HEK293 (cell line): ENCODE results near the gene RAB3GAP2.

ENCODE experiments used
- CTCF ChIA-PET: fragments of 350-600 bp; formaldehyde crosslinking; extraction: SDS; loops from one replicate; lab custom pipeline; 2021; ENCODE audit warnings: antibody characterized with exemption; lab: Yijun Ruan, JAX
- POLR2A ChIA-PET: fragments of 300-600 bp; formaldehyde crosslinking; extraction: SDS; loops from one replicate; lab custom pipeline; 2020; ENCODE audit warnings: antibody characterized with exemption, inconsistent platforms; lab: Yijun Ruan, JAX
- H3K27ac ChIP-seq: fragments of 200-500 bp; sonication (Bioruptor generic); 2 replicates; pipeline ENCODE4 v1.5.1; 2014; ENCODE audit warnings: low read depth, low read length, control low read depth, inconsistent platforms; ENCODE audit errors: extremely low read depth
- H3K36me3 ChIP-seq, 2 experiments: fragments of 200-500 bp in 1 of 2; sonication (Bioruptor generic) in 1 of 2; 1 replicate in 1 of 2; 2 replicates in 1 of 2; pipeline ENCODE4 v1.5.1; 2014 to 2017; ENCODE audit warnings: inconsistent platforms in 2 of 2, low read length in 2 of 2; ENCODE audit not compliant: control insufficient read depth in 2 of 2, insufficient read depth in 1 of 2
- H3K4me1 ChIP-seq: fragments of 200-500 bp; sonication (Bioruptor generic); 2 replicates; pipeline ENCODE4 v1.5.1; 2014; ENCODE audit warnings: mild to moderate bottlenecking, low read length, inconsistent platforms; ENCODE audit not compliant: control insufficient read depth, insufficient read depth
- H3K4me3 ChIP-seq: 2 replicates; pipeline ENCODE4 v1.5.1; 2011; ENCODE audit warnings: low read depth, mild to moderate bottlenecking, control low read depth, low read length, moderate library complexity
- H3K9me3 ChIP-seq: fragments of 200-500 bp; sonication (Bioruptor generic); 2 replicates; pipeline ENCODE4 v1.5.1; 2014; ENCODE audit warnings: low read depth, low read length, inconsistent platforms; ENCODE audit not compliant: control insufficient read depth, insufficient read depth
- EGR2 ChIP-seq: fragments of 450-650 bp; formaldehyde crosslinking; IDR thresholded peaks from 2 replicates; pipeline ENCODE4 v1.5.1; 2016; ENCODE audit warnings: low read depth, missing biosample characterization, missing genetic modification characterization
- GLI4 ChIP-seq: fragments of 450-650 bp; formaldehyde crosslinking; IDR thresholded peaks from 2 replicates; pipeline ENCODE4 v1.5.1; 2016; ENCODE audit warnings: missing biosample characterization, missing genetic modification characterization
- GLIS1 ChIP-seq: fragments of 450-650 bp; formaldehyde crosslinking; IDR thresholded peaks from 2 replicates; pipeline ENCODE4 v1.5.1; 2016; ENCODE audit warnings: missing biosample characterization, missing genetic modification characterization
- KLF17 ChIP-seq: fragments of 450-650 bp; formaldehyde crosslinking; IDR thresholded peaks from 2 replicates; pipeline ENCODE4 v1.5.1; 2016; ENCODE audit warnings: missing biosample characterization, missing genetic modification characterization
- TCF7L2 ChIP-seq: IDR thresholded peaks from 2 replicates; pipeline ENCODE4 v1.6.1; 2011; ENCODE audit warnings: low read depth, mild to moderate bottlenecking, inconsistent platforms, low read length, moderate library complexity, borderline replicate concordance
- ZBTB1 ChIP-seq: fragments of 450-650 bp; formaldehyde crosslinking; IDR thresholded peaks from 2 replicates; pipeline ENCODE4 v1.5.1; 2016; ENCODE audit warnings: missing biosample characterization, missing genetic modification characterization
- ZEB2 ChIP-seq: fragments of 450-650 bp; formaldehyde crosslinking; IDR thresholded peaks from 2 replicates; pipeline ENCODE4 v1.5.1; 2016; ENCODE audit warnings: missing biosample characterization, missing genetic modification characterization
- ZNF140 ChIP-seq: fragments of 450-650 bp; formaldehyde crosslinking; IDR thresholded peaks from 2 replicates; pipeline ENCODE4 v1.5.1; 2016; ENCODE audit warnings: missing biosample characterization, missing genetic modification characterization
- ZNF157 ChIP-seq: fragments of 450-650 bp; formaldehyde crosslinking; IDR thresholded peaks from 2 replicates; pipeline ENCODE4 v1.5.1; 2016; ENCODE audit warnings: missing biosample characterization, missing genetic modification characterization
- ZNF184 ChIP-seq: fragments of 450-650 bp; IDR thresholded peaks from 2 replicates; pipeline ENCODE4 v1.5.1; 2018; ENCODE audit warnings: missing biosample characterization, mild to moderate bottlenecking, missing genetic modification characterization
- ZNF221 ChIP-seq: fragments of 450-650 bp; formaldehyde crosslinking; IDR thresholded peaks from 2 replicates; pipeline ENCODE4 v1.5.1; 2017; ENCODE audit warnings: missing biosample characterization, missing genetic modification characterization, borderline replicate concordance
- ZNF26 ChIP-seq: fragments of 450-650 bp; formaldehyde crosslinking; IDR thresholded peaks from 2 replicates; pipeline ENCODE4 v1.5.1; 2016; ENCODE audit warnings: missing biosample characterization, missing genetic modification characterization
- ZNF433 ChIP-seq: fragments of 450-650 bp; formaldehyde crosslinking; IDR thresholded peaks from 2 replicates; pipeline ENCODE4 v1.5.1; 2016; ENCODE audit warnings: missing biosample characterization, missing genetic modification characterization, low read depth
- ZNF510 ChIP-seq: fragments of 450-650 bp; formaldehyde crosslinking; IDR thresholded peaks from 2 replicates; pipeline ENCODE4 v1.5.1; 2018; ENCODE audit warnings: mild to moderate bottlenecking, missing genetic modification characterization, missing biosample characterization; ENCODE audit not compliant: insufficient replicate concordance
- ZNF580 ChIP-seq: fragments of 450-650 bp; formaldehyde crosslinking; IDR thresholded peaks from 2 replicates; pipeline ENCODE4 v1.5.1; 2016; ENCODE audit warnings: missing biosample characterization, missing genetic modification characterization
- ZNF596 ChIP-seq: fragments of 450-650 bp; IDR thresholded peaks from 2 replicates; pipeline ENCODE4 v1.5.0; 2018; ENCODE audit warnings: missing biosample characterization, mild to moderate bottlenecking, missing genetic modification characterization, moderate library complexity
- ZNF654 ChIP-seq: fragments of 450-650 bp; formaldehyde crosslinking; IDR thresholded peaks from 2 replicates; pipeline ENCODE4 v1.5.1; 2016; ENCODE audit warnings: low read depth, missing biosample characterization, missing genetic modification characterization
- ZNF704 ChIP-seq: fragments of 450-650 bp; formaldehyde crosslinking; IDR thresholded peaks from 2 replicates; pipeline ENCODE4 v1.5.1; 2016; ENCODE audit warnings: missing biosample characterization, missing genetic modification characterization
- ZSCAN4 ChIP-seq: fragments of 450-650 bp; formaldehyde crosslinking; IDR thresholded peaks from 2 replicates; pipeline ENCODE4 v1.5.1; 2017; ENCODE audit warnings: missing biosample characterization, missing genetic modification characterization

The RAB3GAP2 gene

GRCh38 chr1:220195701-220196100 is 76.6 kb downstream of the RAB3GAP2 start:
- ChIA-PET CTCF (interaction anchor here (0.6 to 1.5 kb wide), 4 partner anchors 10 to 313 kb away, joined by 3 to 6 read pairs (median 4); no protein-coding TSS in a partner anchor), POLR2A (no interaction called here)
- Histone ChIP-seq H3K4me3 (no peak overlapping the region), H3K27ac (no peak overlapping the region), H3K4me1 (no peaks in the 10 kb centered on the region), H3K36me3 (peaks cover 24 to 66% of the 10 kb centered on the region in 2 experiments), H3K9me3 (no peaks in the 10 kb centered on the region)
- TF ChIP-seq ZEB2 (tag by site-specific recombination) (no peak), ZNF184 (tag by site-specific recombination) (no peak), GLIS1 (no peak), ZSCAN4 (tag by site-specific recombination) (no peak), ZNF26 (tag by site-specific recombination) (no peak), ZNF157 (tag by site-specific recombination) (no peak), GLI4 (tag by site-specific recombination) (no peak), ZNF580 (tag by site-specific recombination) (no peak), ZNF221 (tag by site-specific recombination) (no peak)

- Histone ChIP-seq H3K4me1 (no peaks in the 10 kb centered on the region), H3K4me3 (no peak overlapping the region), H3K9me3 (no peaks in the 10 kb centered on the region), H3K27ac (no peak overlapping the region), H3K36me3 (peaks cover 34 to 70% of the 10 kb centered on the region in 2 experiments)
- TF ChIP-seq EGR2 (tag by site-specific recombination): no peak
- TF ChIP-seq ZNF140: no peak
- TF ChIP-seq ZBTB1 (tag by site-specific recombination): no peak
- no peak for TF ChIP-seq GLI4 (tag by site-specific recombination)
- no peak for TF ChIP-seq TCF7L2
- TF ChIP-seq ZNF654 (tag by site-specific recombination): peak; percentile 49
- no peak for TF ChIP-seq ZNF510
- ChIA-PET POLR2A (no interaction called here), CTCF (interaction anchor here (0.6 to 4.0 kb wide), 27 partner anchors 9 to 1198 kb away, joined by 3 to 22 read pairs (median 4); no protein-coding TSS in a partner anchor)
These were observed 82.4 kb downstream of the RAB3GAP2 start for GRCh38 chr1:220189750-220190347.

- ChIA-PET POLR2A (no interaction called here), CTCF (interaction anchor here (0.6 to 4.0 kb wide), 9 partner anchors 15 to 609 kb away, joined by 3 to 22 read pairs (median 4); no protein-coding TSS in a partner anchor)
- no peaks in the 10 kb centered on the region for H3K4me1 ChIP-seq
- no peak for TF ChIP-seq KLF17 (tag by site-specific recombination)
- TF ChIP-seq ZNF704: no peak
- TF ChIP-seq ZNF596 (tag by site-specific recombination): no peak
- no peak for TF ChIP-seq ZNF433
- no peak overlapping the region for H3K27ac ChIP-seq
- no peaks in the 10 kb centered on the region for H3K9me3 ChIP-seq
- peaks cover 26 to 61% of the 10 kb centered on the region in 2 experiments for H3K36me3 ChIP-seq
- no peak overlapping the region for H3K4me3 ChIP-seq
These were observed 83.7 kb downstream of the RAB3GAP2 start for GRCh38 chr1:220188538-220188937.
